Measurements from ENCODE around the gene ZHX3. TPM values are rescaled to one million over a fixed set of nuclear protein-coding genes. Genes with fewer than 3 reads are reported as not detected.
A peak's percentile ranks its signal among the peaks of the same experiment; 100 is the strongest.

The ZHX3 gene
- polyA plus RNA-seq, 3 donors: 0.58 to 3.2 (median 1.1) TPM

DNA sequence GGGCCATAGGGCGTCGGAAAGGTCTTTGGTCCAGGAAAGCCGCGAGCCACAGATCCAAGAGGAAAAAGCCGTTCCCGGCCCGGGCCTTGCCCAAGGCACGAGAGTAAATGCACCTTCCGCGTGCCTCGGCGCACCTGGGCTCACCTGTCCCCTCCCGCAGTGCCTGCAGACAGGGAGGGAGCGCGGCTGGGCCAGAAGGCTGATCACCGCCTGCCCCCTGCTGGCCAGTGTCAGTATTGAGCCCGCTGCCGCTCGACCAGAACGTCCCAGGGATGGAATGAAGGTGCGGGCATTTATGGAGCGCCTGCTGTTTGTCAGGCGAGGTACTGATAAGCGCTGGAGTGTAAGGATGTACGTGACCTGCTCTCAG, 22.4 kb upstream of the ZHX3 start:
- peaks cover 5 to 20% of the 10 kb centered on the region in 2 donors for H3K27me3 ChIP-seq (ENCODE audit: control insufficient read depth in 2 of 2, insufficient read depth in 2 of 2, low read length in 2 of 2)
- Mint-ChIP-seq H3K36me3 (peaks cover 0 to 2% of the 10 kb centered on the region in 2 donors), H3K27me3 (ENCODE audit: low read depth in 3 of 3) (peaks cover 20 to 51% (median 34%) of the 10 kb centered on the region in 3 donors), H3K4me1 (peaks cover 12% of the 10 kb centered on the region), H3K27ac (no peak overlapping the region), H3K4me3 (peak overlapping the region; percentile 69 to 70), H3K9me3 (no peaks in the 10 kb centered on the region)
- H3K9me3 ChIP-seq (replicated peaks in 1 of 2; ENCODE audit: control insufficient read depth in 1 of 2, insufficient read depth in 1 of 2, low read length in 2 of 2): no peaks in the 10 kb centered on the region
- no peaks in the 10 kb centered on the region for H4K20me1 ChIP-seq (ENCODE audit: insufficient read depth, low read length)
- intact Hi-C loops (cut with micrococcal nuclease): loop anchor here (1.0 to 10.0 kb wide), 2 partner anchors 167 to 375 kb away; no protein-coding TSS in a partner anchor
- no peaks in the 10 kb centered on the region for H3K79me2 ChIP-seq (ENCODE audit: insufficient read depth, low read length)
- DNase-seq: peak; percentile 48 to 69 (median 62)
- peaks cover 13 to 14% of the 10 kb centered on the region in 2 donors for H3K4me1 ChIP-seq (ENCODE audit: control insufficient read depth in 1 of 2, insufficient read depth in 2 of 2, low read length in 2 of 2)
- no peak overlapping the region for H3K9ac ChIP-seq (ENCODE audit: insufficient read depth, low read length, poor library complexity, severe bottlenecking)
- no peaks in the 10 kb centered on the region for H3K36me3 ChIP-seq (replicated peaks in 1 of 2; ENCODE audit: control insufficient read depth in 1 of 2, insufficient read depth in 2 of 2, low read length in 2 of 2)
- peak overlapping the region; percentile 57 for H3K4me2 ChIP-seq (replicated peaks; ENCODE audit: extremely low read depth, low read length, poor library complexity, severe bottlenecking)
- peak overlapping the region in 1 of 3 experiments; percentile 56 for H3K4me3 ChIP-seq (replicated peaks in 1 of 3; ENCODE audit: low read depth in 2 of 3, low read length in 3 of 3)
- peak overlapping the region; percentile 50 for H2AFZ ChIP-seq (ENCODE audit: insufficient read depth, low read depth, low read length, poor library complexity, severe bottlenecking)
- TF ChIP-seq CTCF (IDR thresholded peaks at IDR 0.05): peak; percentile 99
- 7% methylated on average over 20 of the region's 25 CpGs for WGBS (ENCODE audit: insufficient coverage)
- no peak overlapping the region for H3K27ac ChIP-seq (ENCODE audit: low read depth in 1 of 2, low read length in 2 of 2)

GRCh38 chr20:41336711-41337492, 19.4 kb upstream of the ZHX3 start:
- 96% methylated on average over 4 of the region's 4 CpGs for WGBS (ENCODE audit: insufficient coverage)
- intact Hi-C loops (cut with micrococcal nuclease): no loop called here

More at GRCh38 chr20:41336711-41337492, 19.4 kb upstream of the ZHX3 start:
- Histone ChIP-seq H3K9ac (ENCODE audit: insufficient read depth, low read length, poor library complexity, severe bottlenecking) (no peak overlapping the region), H4K20me1 (ENCODE audit: insufficient read depth, low read length) (no peaks in the 10 kb centered on the region), H3K27ac (ENCODE audit: low read depth in 1 of 2, low read length in 2 of 2) (no peak overlapping the region), H3K4me3 (replicated peaks in 1 of 3; ENCODE audit: low read depth in 2 of 3, low read length in 3 of 3) (no peak overlapping the region), H2AFZ (ENCODE audit: insufficient read depth, low read depth, low read length, poor library complexity, severe bottlenecking) (no peak overlapping the region), H3K27me3 (ENCODE audit: control insufficient read depth in 2 of 2, insufficient read depth in 2 of 2, low read length in 2 of 2) (peaks cover 5 to 22% of the 10 kb centered on the region in 2 donors), H3K4me2 (replicated peaks; ENCODE audit: extremely low read depth, low read length, poor library complexity, severe bottlenecking) (no peak overlapping the region), H3K36me3 (replicated peaks in 1 of 2; ENCODE audit: control insufficient read depth in 1 of 2, insufficient read depth in 2 of 2, low read length in 2 of 2) (no peaks in the 10 kb centered on the region), H3K9me3 (replicated peaks in 1 of 2; ENCODE audit: control insufficient read depth in 1 of 2, insufficient read depth in 1 of 2, low read length in 2 of 2) (no peaks in the 10 kb centered on the region), H3K79me2 (ENCODE audit: insufficient read depth, low read length) (no peaks in the 10 kb centered on the region), H3K4me1 (ENCODE audit: control insufficient read depth in 1 of 2, insufficient read depth in 2 of 2, low read length in 2 of 2) (peaks cover 13 to 14% of the 10 kb centered on the region in 2 donors)
- H3K4me1 Mint-ChIP-seq: peaks cover 12% of the 10 kb centered on the region
- H3K36me3 Mint-ChIP-seq: peaks cover 0 to 2% of the 10 kb centered on the region in 2 donors
- TF ChIP-seq CTCF (IDR thresholded peaks at IDR 0.05): no peak
- no peak for DNase-seq
- no peak overlapping the region for H3K27ac Mint-ChIP-seq
- H3K9me3 Mint-ChIP-seq: peaks cover 0 to 2% (median 0%) of the 10 kb centered on the region in 7 donors
- H3K4me3 Mint-ChIP-seq: no peak overlapping the region
- peaks cover 29 to 52% (median 32%) of the 10 kb centered on the region in 3 donors for H3K27me3 Mint-ChIP-seq (ENCODE audit: low read depth in 3 of 3)

Data from CD14-positive monocyte (primary cell).